Spleen (tissue), 7 donors: ENCODE measurements around the gene LAIR2.
"Not testable (repeated sequence)": the region's sequence is repeated elsewhere in the genome, so short reads cannot be mapped to it uniquely, and the experiment has no call there.

ENCODE experiments used
- CTCF ChIP-seq, 11 experiments: fragments of 200-600 bp in 7 of 11; fragments of 450-650 bp in 4 of 11; sonication (generic) in 4 of 11; IDR thresholded peaks in 8 of 11; conservative IDR thresholded peaks in 3 of 11; 1 replicate in 7 of 11; 2 replicates in 4 of 11; pipeline versions ENCODE4 v1.4.0 to v1.8.0; 2016 to 2021; ENCODE audit warnings: antibody characterized with exemption in 11 of 11, inconsistent platforms in 4 of 11, mild to moderate bottlenecking in 1 of 11
- POLR2A ChIP-seq, 3 donors: fragments of 450-650 bp; IDR thresholded peaks; one replicate each; pipeline ENCODE4 v1.5.1; 2017; ENCODE audit warnings: antibody characterized with exemption in 3 of 3, mild to moderate bottlenecking in 1 of 3
- donor health status: DM: no; HTN: no; CAD: no; lungs with moderate emphysema.
- donor health status: DM: no; HTN: no; CAD: no.
- donor health status: DM: no; HTN: no; CAD: no.

GRCh38 chr19:54466110-54466480 lies 36.5 kb upstream of the LAIR2 start:
- TF ChIP-seq CTCF (IDR thresholded peaks at IDR 0.05 in 8 of 11, conservative IDR thresholded peaks at IDR 0.05 in 3 of 11); POLR2A (IDR thresholded peaks at IDR 0.05): not testable (repeated sequence)
